PFSK-1 (cell line): ENCODE data around the gene PUDP.

Source experiments
- FOXP2 ChIP-seq: optimal IDR thresholded peaks from 2 replicates; pipeline ENCODE3; 2011; ENCODE audit warnings: borderline replicate concordance, control low read depth, inconsistent platforms; ENCODE audit not compliant: insufficient read depth; ENCODE audit errors: extremely low read length, extremely low read depth
- POLR2AphosphoS5 ChIP-seq: IDR thresholded peaks from 2 replicates; pipeline ENCODE4 v1.6.1; 2012; ENCODE audit warnings: low read depth, mild to moderate bottlenecking, control low read depth, low read length, moderate library complexity
- SIN3A ChIP-seq: IDR thresholded peaks from 2 replicates; pipeline ENCODE4 v1.6.1; 2012; ENCODE audit warnings: mild to moderate bottlenecking, low read length, moderate library complexity, borderline replicate concordance; ENCODE audit not compliant: insufficient read depth
- TAF1 ChIP-seq: IDR thresholded peaks from 2 replicates; pipeline ENCODE4 v1.6.1; 2012; ENCODE audit warnings: low read length, control low read depth, borderline replicate concordance; ENCODE audit not compliant: insufficient read depth
- TF ChIP-seq, protein P1 (sequence below), 2 experiments: IDR thresholded peaks; 2 replicates each; pipeline versions ENCODE4 v1.6.1 to v1.8.0; 2011 to 2012; ENCODE audit warnings: low read depth in 2 of 2, low read length in 2 of 2, control low read depth in 1 of 2, inconsistent platforms in 1 of 2, mild to moderate bottlenecking in 1 of 2, moderate library complexity in 1 of 2; ENCODE audit not compliant: insufficient read depth in 1 of 2

The PUDP gene

DNA sequence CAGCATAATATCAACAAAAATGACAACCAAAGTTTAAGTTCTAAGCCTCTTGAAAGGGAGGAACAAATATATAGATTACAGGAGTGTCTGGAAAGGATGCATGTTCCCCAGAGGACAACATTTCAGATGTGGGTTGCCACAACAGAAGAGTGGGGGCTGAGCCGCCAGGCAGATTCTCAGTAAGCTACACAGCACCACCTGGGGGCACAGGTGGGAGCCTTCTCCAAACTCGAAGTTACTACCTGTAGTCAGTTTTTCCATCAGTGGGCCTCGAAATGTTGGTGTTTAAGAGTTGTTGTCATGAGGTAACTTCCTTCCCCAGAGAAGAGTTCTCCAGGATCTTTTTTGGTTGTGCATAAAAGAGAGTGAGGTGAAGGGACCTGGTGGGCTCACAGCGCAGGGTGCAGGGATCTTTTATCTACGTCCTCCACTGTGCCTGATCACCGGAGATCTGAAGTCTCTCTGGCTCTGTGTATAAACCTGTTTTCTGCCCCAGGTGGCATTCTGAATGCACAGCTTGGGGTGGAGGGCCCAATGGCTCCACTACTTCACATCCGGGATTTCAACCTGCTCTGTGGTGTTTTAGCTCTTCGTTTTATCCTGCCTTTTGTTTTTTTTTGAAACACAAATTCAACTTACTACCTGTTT, 58.9 kb downstream of the PUDP start:
- TF ChIP-seq FOXP2 (no peak), TAF1 (no peak), POLR2AphosphoS5 (no peak), SIN3A (no peak)
- TF ChIP-seq, protein P1, sequence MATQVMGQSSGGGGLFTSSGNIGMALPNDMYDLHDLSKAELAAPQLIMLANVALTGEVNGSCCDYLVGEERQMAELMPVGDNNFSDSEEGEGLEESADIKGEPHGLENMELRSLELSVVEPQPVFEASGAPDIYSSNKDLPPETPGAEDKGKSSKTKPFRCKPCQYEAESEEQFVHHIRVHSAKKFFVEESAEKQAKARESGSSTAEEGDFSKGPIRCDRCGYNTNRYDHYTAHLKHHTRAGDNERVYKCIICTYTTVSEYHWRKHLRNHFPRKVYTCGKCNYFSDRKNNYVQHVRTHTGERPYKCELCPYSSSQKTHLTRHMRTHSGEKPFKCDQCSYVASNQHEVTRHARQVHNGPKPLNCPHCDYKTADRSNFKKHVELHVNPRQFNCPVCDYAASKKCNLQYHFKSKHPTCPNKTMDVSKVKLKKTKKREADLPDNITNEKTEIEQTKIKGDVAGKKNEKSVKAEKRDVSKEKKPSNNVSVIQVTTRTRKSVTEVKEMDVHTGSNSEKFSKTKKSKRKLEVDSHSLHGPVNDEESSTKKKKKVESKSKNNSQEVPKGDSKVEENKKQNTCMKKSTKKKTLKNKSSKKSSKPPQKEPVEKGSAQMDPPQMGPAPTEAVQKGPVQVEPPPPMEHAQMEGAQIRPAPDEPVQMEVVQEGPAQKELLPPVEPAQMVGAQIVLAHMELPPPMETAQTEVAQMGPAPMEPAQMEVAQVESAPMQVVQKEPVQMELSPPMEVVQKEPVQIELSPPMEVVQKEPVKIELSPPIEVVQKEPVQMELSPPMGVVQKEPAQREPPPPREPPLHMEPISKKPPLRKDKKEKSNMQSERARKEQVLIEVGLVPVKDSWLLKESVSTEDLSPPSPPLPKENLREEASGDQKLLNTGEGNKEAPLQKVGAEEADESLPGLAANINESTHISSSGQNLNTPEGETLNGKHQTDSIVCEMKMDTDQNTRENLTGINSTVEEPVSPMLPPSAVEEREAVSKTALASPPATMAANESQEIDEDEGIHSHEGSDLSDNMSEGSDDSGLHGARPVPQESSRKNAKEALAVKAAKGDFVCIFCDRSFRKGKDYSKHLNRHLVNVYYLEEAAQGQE (IDR thresholded peaks at IDR 0.05; ENCODE audit: insufficient read depth in 1 of 2, low read depth in 2 of 2, low read length in 2 of 2), result no peak

DNA sequence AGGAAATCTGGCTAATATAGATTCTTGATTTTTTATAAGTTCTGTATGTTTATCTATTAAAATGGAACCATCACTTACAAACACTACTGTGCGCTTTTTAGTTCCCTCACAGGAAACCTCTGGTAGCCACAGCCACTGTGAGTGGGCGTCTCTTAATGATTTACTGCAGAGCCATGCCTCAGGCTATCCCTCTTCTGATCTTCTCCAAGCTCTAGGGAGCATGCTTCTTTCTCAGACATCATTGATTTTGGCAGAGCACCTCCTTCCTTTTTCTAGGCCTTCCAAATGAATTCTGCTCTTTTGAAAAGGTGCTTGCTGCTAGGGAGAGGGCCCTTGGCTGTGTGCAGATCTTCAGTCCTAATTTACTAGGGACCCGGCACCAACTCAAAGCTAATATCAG, 61.6 kb downstream of the PUDP start:
- TF ChIP-seq, protein P1 (IDR thresholded peaks at IDR 0.05; ENCODE audit: insufficient read depth in 1 of 2, low read depth in 2 of 2, low read length in 2 of 2), result no peak
- TF ChIP-seq FOXP2, result no peak
- TF ChIP-seq TAF1, result no peak
- TF ChIP-seq SIN3A, result no peak
- no peak for TF ChIP-seq POLR2AphosphoS5

- TF ChIP-seq FOXP2 (no peak), SIN3A (no peak), POLR2AphosphoS5 (no peak), TAF1 (no peak)
- TF ChIP-seq, protein P1 (IDR thresholded peaks at IDR 0.05; ENCODE audit: insufficient read depth in 1 of 2, low read depth in 2 of 2, low read length in 2 of 2), result no peak
These were observed 62.1 kb downstream of the PUDP start for GRCh38 chrX:7085879-7086278.

DNA sequence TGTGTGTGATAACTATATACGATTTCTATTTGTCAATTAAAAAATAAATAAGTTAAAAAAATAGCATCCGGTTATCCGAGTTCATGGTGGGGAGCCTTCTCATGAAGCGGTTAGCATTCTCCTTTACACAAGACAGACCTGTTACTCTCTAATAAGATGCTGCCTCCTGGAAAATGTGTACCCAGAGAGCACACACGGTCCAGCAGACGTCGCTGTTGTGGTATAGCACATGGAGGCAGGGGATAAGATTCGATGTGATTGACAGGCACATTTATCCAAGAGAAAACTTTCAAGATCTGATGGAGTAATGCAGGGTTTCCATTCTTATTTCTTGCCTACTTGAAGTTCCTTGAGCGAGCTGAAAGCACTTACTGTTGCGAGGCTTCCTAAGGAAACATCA, 63.1 kb downstream of the PUDP start:
- no peak for TF ChIP-seq POLR2AphosphoS5
- no peak for TF ChIP-seq TAF1
- no peak for TF ChIP-seq SIN3A
- TF ChIP-seq, protein P1 (IDR thresholded peaks at IDR 0.05; ENCODE audit: insufficient read depth in 1 of 2, low read depth in 2 of 2, low read length in 2 of 2), result no peak
- TF ChIP-seq FOXP2, result no peak
